Endothelial cell of umbilical vein (primary cell): ENCODE measurements around the gene RABL6. TPM values are rescaled to one million over a fixed set of nuclear protein-coding genes. Genes with fewer than 3 reads are reported as not detected.

Experiments
- BruUV-seq: library from RNA; stranded (reverse); fragments of 400-500 nt; replicated peaks from 2 replicates; lab custom pipeline; 2021; lab: Mats Ljungman, UMichigan
- CTCF ChIA-PET: fragments of 300-600, 350-600 bp; sonication (Branson Sonifier 250); formaldehyde crosslinking; loops from one replicate; lab custom pipeline; 2021; ENCODE audit warnings: antibody characterized with exemption, inconsistent platforms; lab: Charles Lee
- POLR2A ChIA-PET: fragments of 300-600, 350-600 bp; sonication (Branson Sonifier 250); formaldehyde crosslinking; loops from one replicate; lab custom pipeline; 2021; ENCODE audit warnings: antibody characterized with exemption, inconsistent platforms; lab: Charles Lee
- DNase-seq: peaks from one replicate; pipeline ENCODE4 v3.0.0-alpha.2; 2011; ENCODE audit warnings: low read depth, low spot score
- FAIRE-seq: peaks from 2 replicates; lab custom pipeline; 2011; peaks lifted over from hg19 to GRCh38; lab: Jason Lieb, UNC
- H2AFZ ChIP-seq: 2 replicates; pipeline ENCODE4 v1.6.0; 2012; ENCODE audit warnings: low read depth, low read length, control low read depth, inconsistent platforms
- H3K27ac ChIP-seq: 2 replicates; pipeline ENCODE4 v1.5.1; 2011; ENCODE audit warnings: low read depth, mild to moderate bottlenecking, control low read depth, low read length, moderate library complexity; ENCODE audit not compliant: insufficient read depth
- H3K27me3 ChIP-seq, 2 experiments: 2 replicates each; pipeline versions ENCODE4 v1.6.0 to v1.6.1; 2011; ENCODE audit warnings: low read length in 2 of 2, mixed read lengths in 1 of 2; ENCODE audit not compliant: control insufficient read depth in 2 of 2, insufficient read depth in 2 of 2
- H3K36me3 ChIP-seq, 2 experiments: 2 replicates in 1 of 2; 3 replicates in 1 of 2; pipeline ENCODE4 v1.5.1; 2011; ENCODE audit warnings: low read length in 2 of 2, mild to moderate bottlenecking in 1 of 2, moderate library complexity in 1 of 2; ENCODE audit not compliant: control insufficient read depth in 2 of 2, insufficient read depth in 2 of 2; ENCODE audit errors: extremely low read depth in 1 of 2
- H3K4me1 ChIP-seq: 3 replicates; pipeline ENCODE4 v1.5.1; 2011; ENCODE audit warnings: mild to moderate bottlenecking, low read length; ENCODE audit not compliant: control insufficient read depth, insufficient read depth; ENCODE audit errors: extremely low read depth
- H3K4me2 ChIP-seq: 2 replicates; pipeline ENCODE4 v1.6.1; 2011; ENCODE audit warnings: low read length, control low read depth, mixed read lengths; ENCODE audit not compliant: insufficient read depth
- H3K4me3 ChIP-seq, 3 experiments: fragments of 200-600 bp in 1 of 3; sonication (generic), shearing (Covaris generic) in 1 of 3; replicated peaks in 1 of 3; 2 replicates each; pipeline ENCODE4 v1.5.1; 2011 to 2016; ENCODE audit warnings: control low read depth in 3 of 3, low read length in 3 of 3, mild to moderate bottlenecking in 2 of 3, inconsistent platforms in 1 of 3, low read depth in 1 of 3, moderate library complexity in 1 of 3; ENCODE audit not compliant: insufficient read depth in 1 of 3
- H3K79me2 ChIP-seq: 2 replicates; pipeline ENCODE4 v1.6.0; 2012; ENCODE audit warnings: low read length, inconsistent platforms; ENCODE audit not compliant: control insufficient read depth, insufficient read depth
- H3K9ac ChIP-seq: replicated peaks from 2 replicates; pipeline ENCODE3; 2011; ENCODE audit warnings: low read length, control low read depth; ENCODE audit not compliant: insufficient read depth; ENCODE audit errors: extremely low read depth
- H3K9me1 ChIP-seq: replicated peaks from 3 replicates; pipeline ENCODE4 v1.6.0; 2011; ENCODE audit warnings: mild to moderate bottlenecking, low read length; ENCODE audit not compliant: control insufficient read depth, insufficient read depth; ENCODE audit errors: extremely low read depth
- H3K9me3 ChIP-seq: replicated peaks from 2 replicates; pipeline ENCODE4 v1.5.1; 2012; ENCODE audit warnings: low read length, inconsistent platforms; ENCODE audit not compliant: control insufficient read depth, insufficient read depth
- H4K20me1 ChIP-seq: replicated peaks from 2 replicates; pipeline ENCODE3; 2011; ENCODE audit warnings: mild to moderate bottlenecking, low read length; ENCODE audit not compliant: control insufficient read depth, insufficient read depth; ENCODE audit errors: extremely low read depth
- CTCF ChIP-seq, 2 donors: IDR thresholded peaks; 1 replicate in 1 of 2; 2 replicates in 1 of 2; pipeline ENCODE4 v1.5.1; 2011; ENCODE audit warnings: low read length in 2 of 2, mild to moderate bottlenecking in 2 of 2, moderate library complexity in 2 of 2, control low read depth in 1 of 2, inconsistent platforms in 1 of 2, low read depth in 1 of 2; ENCODE audit not compliant: insufficient read depth in 1 of 2; ENCODE audit errors: extremely low read depth in 1 of 2
- EZH2 ChIP-seq: IDR thresholded peaks from 2 replicates; pipeline ENCODE4 v1.6.1; 2012; ENCODE audit warnings: borderline replicate concordance, low read depth, mild to moderate bottlenecking, moderate library complexity, low read length, inconsistent platforms; ENCODE audit not compliant: severe bottlenecking
- FOS ChIP-seq: IDR thresholded peaks from 2 replicates; pipeline ENCODE4 v1.6.1; 2011; ENCODE audit warnings: mild to moderate bottlenecking, low read length, moderate library complexity, borderline replicate concordance; ENCODE audit not compliant: insufficient read depth
- GATA2 ChIP-seq: IDR thresholded peaks from 2 replicates; pipeline ENCODE4 v1.7.0; 2011; ENCODE audit warnings: low read depth, mild to moderate bottlenecking, moderate library complexity, mixed read lengths, low read length; ENCODE audit not compliant: insufficient read length, insufficient read depth
- JUN ChIP-seq: IDR thresholded peaks from 2 replicates; pipeline ENCODE4 v1.6.1; 2011; ENCODE audit warnings: borderline replicate concordance, low read depth; ENCODE audit not compliant: insufficient read length, insufficient read depth
- MAX ChIP-seq: IDR thresholded peaks from 2 replicates; pipeline ENCODE4 v1.6.1; 2011; ENCODE audit not compliant: insufficient read depth, insufficient read length
- MYC ChIP-seq: IDR thresholded peaks from one replicate; pipeline ENCODE4 v1.6.1; 2011; ENCODE audit warnings: mild to moderate bottlenecking, low read depth, low read length
- POLR2A ChIP-seq: IDR thresholded peaks from 2 replicates; pipeline ENCODE4 v1.6.1; 2012; ENCODE audit warnings: low read depth, mild to moderate bottlenecking, control low read depth, low read length
- POLR2AphosphoS5 ChIP-seq: IDR thresholded peaks from 2 replicates; pipeline ENCODE4 v1.6.1; 2012; ENCODE audit warnings: low read depth, mild to moderate bottlenecking, control low read depth, low read length, moderate library complexity; ENCODE audit not compliant: insufficient read depth
- dilution Hi-C: fragments of 300-500 bp; cut with MboI; formaldehyde crosslinking; loops from one replicate; pipeline ENCODE4 v1.15.0; 2019; ENCODE audit warnings: low sequenced_read_pairs; ENCODE audit not compliant: extremely low pct_ligation_motif_present
- intact Hi-C: fragments of 100-400 bp; cut with micrococcal nuclease; formaldehyde crosslinking; loops from one replicate; pipeline ENCODE4 v1.10.0; 2022
- polyA plus RNA-seq, 4 experiments: library from polyadenylated mRNA; depleted of rRNA in 3 of 4; stranded (reverse) in 3 of 4; unstranded in 1 of 4; fragments of >200 nt; gene quantifications; 2 replicates each; pipeline versions ENCODE4 v1.2.1 to v1.2.3, GENCODE V29; 2011 to 2012; ENCODE audit warnings: missing spikeins in 1 of 4
- total RNA-seq: library from RNA; stranded (reverse); gene quantifications from 2 replicates; pipeline ENCODE4 v1.2.3, GENCODE V29; 2021

Gene RABL6
- total and polyA plus RNA-seq, 2 donors (not counting 3 experiments of a cell fraction or from before 2014, with no cell fraction given) = 60.8 to 112 TPM

DNA sequence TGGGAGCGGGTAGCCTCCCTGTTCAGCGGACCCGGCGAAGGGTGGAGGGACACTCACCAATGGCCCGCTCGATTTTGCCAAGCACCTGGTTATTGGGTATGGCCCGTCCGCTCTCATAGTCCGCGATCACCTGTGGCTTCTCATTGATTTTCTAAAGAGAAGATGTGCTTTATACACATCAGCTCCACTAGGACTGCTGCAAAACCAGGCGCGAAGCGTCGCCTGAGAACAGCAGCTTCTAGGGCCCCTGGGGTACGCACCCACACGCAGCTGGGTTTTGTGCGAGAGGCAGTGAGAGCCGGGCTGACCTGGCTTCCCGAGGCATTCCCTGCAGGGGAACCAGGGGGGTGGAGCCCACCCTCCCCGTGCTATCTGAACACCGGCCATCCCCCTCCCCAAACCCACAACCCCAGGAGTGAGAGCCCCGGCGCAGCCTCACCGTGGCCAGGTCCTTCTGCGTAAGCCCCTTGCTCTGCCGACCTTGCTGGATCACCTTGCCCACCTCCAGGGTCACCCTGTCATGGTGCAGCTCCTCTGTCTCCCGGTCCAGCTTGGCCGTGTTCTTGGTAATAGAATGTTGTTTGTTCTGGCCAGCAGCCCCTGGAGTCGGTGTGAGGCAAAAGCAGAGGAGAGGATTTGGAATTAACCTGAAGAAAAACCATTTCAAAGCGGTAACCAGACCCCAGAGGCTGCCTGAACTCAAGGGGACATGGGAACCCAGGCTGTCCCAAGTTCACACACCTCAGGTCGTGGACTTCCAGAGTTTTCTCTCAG is 55.3 kb downstream of the RABL6 start:
- Histone ChIP-seq H3K9ac (no peak overlapping the region), H3K79me2 (peaks cover 24% of the 10 kb centered on the region), H3K9me3 (no peaks in the 10 kb centered on the region), H3K27me3 (no peaks in the 10 kb centered on the region), H3K4me1 (peaks cover 6% of the 10 kb centered on the region), H3K4me3 (no peak overlapping the region), H3K4me2 (no peak overlapping the region), H3K36me3 (peaks cover 8 to 21% of the 10 kb centered on the region in 2 experiments), H4K20me1 (no peaks in the 10 kb centered on the region), H2AFZ (no peak overlapping the region), H3K9me1 (no peaks in the 10 kb centered on the region), H3K27ac (no peak overlapping the region)
- no TSS peak for BruUV-seq
- POLR2A ChIA-PET = no interaction called here
- CTCF ChIA-PET = interaction anchor here (1.3 kb wide), 1 partner anchor 21 kb away, joined by 4 read pairs; the partner anchor contains the start of gene AJM1
- FAIRE-seq (no peak), DNase-seq (no peak)
- TF ChIP-seq MAX = no peak
- no peak for TF ChIP-seq POLR2A
- TF ChIP-seq MYC = no peak
- no peak for TF ChIP-seq FOS
- dilution Hi-C loops (no loop called here), intact Hi-C loops (no loop called here)

GRCh38 chr9:136863623-136864273 is 56.0 kb downstream of the RABL6 start:
- peaks cover 8 to 21% of the 10 kb centered on the region in 2 experiments for H3K36me3 ChIP-seq
- ChIA-PET POLR2A (no interaction called here), CTCF (interaction anchor here (1.3 kb wide), 1 partner anchor 22 kb away, joined by 4 read pairs; the partner anchor contains the start of gene AJM1)
- TF ChIP-seq CTCF (IDR thresholded peaks at IDR 0.05; ENCODE audit: extremely low read depth in 1 of 2, insufficient read depth in 1 of 2, low read depth in 1 of 2, low read length in 2 of 2) (no peak), POLR2AphosphoS5 (no peak), FOS (no peak), GATA2 (no peak), EZH2 (no peak), POLR2A (no peak), JUN (no peak), MYC (no peak), MAX (no peak)
- no peak for DNase-seq
- H3K9me1 ChIP-seq = no peaks in the 10 kb centered on the region
- no TSS peak for BruUV-seq
- dilution Hi-C loops = no loop called here
- H2AFZ ChIP-seq = no peak overlapping the region
- no peak overlapping the region for H3K4me2 ChIP-seq
- peaks cover 6% of the 10 kb centered on the region for H3K4me1 ChIP-seq
- no peaks in the 10 kb centered on the region for H3K9me3 ChIP-seq
- no peak overlapping the region for H3K9ac ChIP-seq
- intact Hi-C loops = no loop called here
- no peaks in the 10 kb centered on the region for H4K20me1 ChIP-seq
- H3K79me2 ChIP-seq = peaks cover 24% of the 10 kb centered on the region
- H3K27ac ChIP-seq = no peak overlapping the region
- H3K4me3 ChIP-seq = no peak overlapping the region
- no peaks in the 10 kb centered on the region for H3K27me3 ChIP-seq
- FAIRE-seq = no peak
